HepG2 (cell line): ENCODE measurements around the gene P2RX3.

Experiments
- SMAD3 ChIP-seq: sonication (generic); formaldehyde crosslinking; IDR thresholded peaks from 2 replicates; pipeline ENCODE4 v1.4.0; 2020; ENCODE audit warnings: missing genetic modification reagents
- ZNF10 ChIP-seq: sonication (generic); formaldehyde crosslinking; IDR thresholded peaks from 2 replicates; pipeline ENCODE4 v1.4.0; 2020; ENCODE audit warnings: mild to moderate bottlenecking, low read depth, missing genetic modification reagents, borderline replicate concordance
- ZNF350 ChIP-seq: sonication (generic); formaldehyde crosslinking; IDR thresholded peaks from 2 replicates; pipeline ENCODE4 v1.4.0; 2020; ENCODE audit warnings: mild to moderate bottlenecking, low read depth, missing genetic modification reagents, borderline replicate concordance
- TF ChIP-seq, protein P1 (sequence below): sonication (generic); formaldehyde crosslinking; IDR thresholded peaks from 2 replicates; pipeline ENCODE4 v1.5.0; 2020; ENCODE audit warnings: mild to moderate bottlenecking, missing genetic modification reagents, borderline replicate concordance
- TF ChIP-seq, protein P2 (sequence below): sonication (generic); formaldehyde crosslinking; IDR thresholded peaks from 2 replicates; pipeline ENCODE4 v1.5.0; 2020; ENCODE audit warnings: mild to moderate bottlenecking, missing genetic modification reagents, moderate library complexity
- TF ChIP-seq, protein P3 (sequence below): sonication (generic); formaldehyde crosslinking; IDR thresholded peaks from 2 replicates; pipeline ENCODE4 v1.4.0; 2020; ENCODE audit warnings: missing genetic modification reagents

DNA sequence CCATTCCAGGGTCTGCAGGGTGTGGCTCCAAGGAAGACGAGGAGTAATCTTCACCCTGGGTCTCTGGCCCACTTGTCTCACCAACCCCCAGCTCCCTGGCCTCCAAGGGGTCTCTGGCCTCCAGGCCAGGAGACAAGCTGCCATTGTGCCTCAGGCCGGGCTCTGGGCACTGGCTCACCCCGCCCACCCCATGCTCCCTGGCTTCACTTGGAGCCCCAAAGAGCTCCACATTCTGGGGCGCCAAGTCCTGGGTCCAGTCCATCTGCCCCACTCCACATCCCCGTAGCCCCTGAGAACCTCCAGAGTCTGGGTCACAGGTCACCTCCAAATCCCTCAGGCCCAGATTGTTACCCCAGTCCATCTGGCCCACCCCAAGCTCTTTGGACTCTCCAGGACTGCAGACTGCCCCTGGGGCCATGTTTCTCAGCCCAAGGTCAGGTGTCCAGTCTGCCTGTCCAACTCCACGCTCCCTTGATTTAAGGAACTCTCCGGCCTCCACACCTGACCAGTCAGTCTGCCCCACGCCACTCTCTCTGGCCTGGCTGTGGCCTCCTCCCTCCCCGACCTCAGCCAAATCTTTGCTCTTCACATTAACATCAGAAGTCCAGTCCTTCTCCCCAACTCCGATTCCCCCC lies 29.6 kb upstream of the P2RX3 start:
- TF ChIP-seq SMAD3 (CRISPR knock-in tag) (no peak), ZNF350 (CRISPR knock-in tag) (no peak), ZNF10 (CRISPR knock-in tag) (no peak)
- TF ChIP-seq, protein P1, sequence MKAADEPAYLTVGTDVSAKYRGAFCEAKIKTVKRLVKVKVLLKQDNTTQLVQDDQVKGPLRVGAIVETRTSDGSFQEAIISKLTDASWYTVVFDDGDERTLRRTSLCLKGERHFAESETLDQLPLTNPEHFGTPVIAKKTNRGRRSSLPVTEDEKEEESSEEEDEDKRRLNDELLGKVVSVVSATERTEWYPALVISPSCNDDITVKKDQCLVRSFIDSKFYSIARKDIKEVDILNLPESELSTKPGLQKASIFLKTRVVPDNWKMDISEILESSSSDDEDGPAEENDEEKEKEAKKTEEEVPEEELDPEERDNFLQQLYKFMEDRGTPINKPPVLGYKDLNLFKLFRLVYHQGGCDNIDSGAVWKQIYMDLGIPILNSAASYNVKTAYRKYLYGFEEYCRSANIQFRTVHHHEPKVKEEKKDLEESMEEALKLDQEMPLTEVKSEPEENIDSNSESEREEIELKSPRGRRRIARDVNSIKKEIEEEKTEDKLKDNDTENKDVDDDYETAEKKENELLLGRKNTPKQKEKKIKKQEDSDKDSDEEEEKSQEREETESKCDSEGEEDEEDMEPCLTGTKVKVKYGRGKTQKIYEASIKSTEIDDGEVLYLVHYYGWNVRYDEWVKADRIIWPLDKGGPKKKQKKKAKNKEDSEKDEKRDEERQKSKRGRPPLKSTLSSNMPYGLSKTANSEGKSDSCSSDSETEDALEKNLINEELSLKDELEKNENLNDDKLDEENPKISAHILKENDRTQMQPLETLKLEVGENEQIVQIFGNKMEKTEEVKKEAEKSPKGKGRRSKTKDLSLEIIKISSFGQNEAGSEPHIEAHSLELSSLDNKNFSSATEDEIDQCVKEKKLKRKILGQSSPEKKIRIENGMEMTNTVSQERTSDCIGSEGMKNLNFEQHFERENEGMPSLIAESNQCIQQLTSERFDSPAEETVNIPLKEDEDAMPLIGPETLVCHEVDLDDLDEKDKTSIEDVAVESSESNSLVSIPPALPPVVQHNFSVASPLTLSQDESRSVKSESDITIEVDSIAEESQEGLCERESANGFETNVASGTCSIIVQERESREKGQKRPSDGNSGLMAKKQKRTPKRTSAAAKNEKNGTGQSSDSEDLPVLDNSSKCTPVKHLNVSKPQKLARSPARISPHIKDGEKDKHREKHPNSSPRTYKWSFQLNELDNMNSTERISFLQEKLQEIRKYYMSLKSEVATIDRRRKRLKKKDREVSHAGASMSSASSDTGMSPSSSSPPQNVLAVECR (CRISPR knock-in tag) = no peak
- TF ChIP-seq, protein P2, sequence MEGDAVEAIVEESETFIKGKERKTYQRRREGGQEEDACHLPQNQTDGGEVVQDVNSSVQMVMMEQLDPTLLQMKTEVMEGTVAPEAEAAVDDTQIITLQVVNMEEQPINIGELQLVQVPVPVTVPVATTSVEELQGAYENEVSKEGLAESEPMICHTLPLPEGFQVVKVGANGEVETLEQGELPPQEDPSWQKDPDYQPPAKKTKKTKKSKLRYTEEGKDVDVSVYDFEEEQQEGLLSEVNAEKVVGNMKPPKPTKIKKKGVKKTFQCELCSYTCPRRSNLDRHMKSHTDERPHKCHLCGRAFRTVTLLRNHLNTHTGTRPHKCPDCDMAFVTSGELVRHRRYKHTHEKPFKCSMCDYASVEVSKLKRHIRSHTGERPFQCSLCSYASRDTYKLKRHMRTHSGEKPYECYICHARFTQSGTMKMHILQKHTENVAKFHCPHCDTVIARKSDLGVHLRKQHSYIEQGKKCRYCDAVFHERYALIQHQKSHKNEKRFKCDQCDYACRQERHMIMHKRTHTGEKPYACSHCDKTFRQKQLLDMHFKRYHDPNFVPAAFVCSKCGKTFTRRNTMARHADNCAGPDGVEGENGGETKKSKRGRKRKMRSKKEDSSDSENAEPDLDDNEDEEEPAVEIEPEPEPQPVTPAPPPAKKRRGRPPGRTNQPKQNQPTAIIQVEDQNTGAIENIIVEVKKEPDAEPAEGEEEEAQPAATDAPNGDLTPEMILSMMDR = no peak
- TF ChIP-seq, protein P3, sequence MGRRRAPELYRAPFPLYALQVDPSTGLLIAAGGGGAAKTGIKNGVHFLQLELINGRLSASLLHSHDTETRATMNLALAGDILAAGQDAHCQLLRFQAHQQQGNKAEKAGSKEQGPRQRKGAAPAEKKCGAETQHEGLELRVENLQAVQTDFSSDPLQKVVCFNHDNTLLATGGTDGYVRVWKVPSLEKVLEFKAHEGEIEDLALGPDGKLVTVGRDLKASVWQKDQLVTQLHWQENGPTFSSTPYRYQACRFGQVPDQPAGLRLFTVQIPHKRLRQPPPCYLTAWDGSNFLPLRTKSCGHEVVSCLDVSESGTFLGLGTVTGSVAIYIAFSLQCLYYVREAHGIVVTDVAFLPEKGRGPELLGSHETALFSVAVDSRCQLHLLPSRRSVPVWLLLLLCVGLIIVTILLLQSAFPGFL = no peak
